GM12892 (cell line): ENCODE data around the gene MRPL14.

ENCODE experiments used
- POLR2A ChIP-seq: IDR thresholded peaks from 2 replicates; pipeline ENCODE4 v1.6.1; 2011; ENCODE audit warnings: low read depth, low read length, control low read depth
- POLR2AphosphoS5 ChIP-seq: IDR thresholded peaks from 2 replicates; pipeline ENCODE4 v1.6.1; 2011; ENCODE audit warnings: low read depth, low read length, control low read depth

- no peak for TF ChIP-seq POLR2AphosphoS5
- TF ChIP-seq POLR2A: no peak
Measured at GRCh38 chr6:44120692-44121443, 6.4 kb downstream of the MRPL14 start.
